OCI-LY3 (cell line): ENCODE data around the gene THEM4.

Experiments
- H2AFZ ChIP-seq: fragments of 200-600, 300-600 bp; shearing (Covaris generic); 2 replicates; pipeline ENCODE4 v1.6.0; 2014; ENCODE audit warnings: antibody characterized with exemption, low read depth, low read length
- H3K27ac ChIP-seq: fragments of 200-600, 300-600 bp; sonication (generic); 2 replicates; pipeline ENCODE4 v1.5.1; 2014; ENCODE audit warnings: mild to moderate bottlenecking, low read length, moderate library complexity, mixed read lengths
- H3K27me3 ChIP-seq: fragments of 200-600, 300-600 bp; sonication (generic); 2 replicates; pipeline ENCODE4 v1.6.1; 2014; ENCODE audit warnings: low read depth, low read length, mixed read lengths
- H3K36me3 ChIP-seq: fragments of 200-600, 300-600 bp; sonication (generic); replicated peaks from 2 replicates; pipeline ENCODE3; 2014; ENCODE audit warnings: low read depth, low read length, mixed read lengths
- H3K4me1 ChIP-seq: fragments of 300-600, 200-600 bp; sonication (generic); 2 replicates; pipeline ENCODE4 v1.6.1; 2014; ENCODE audit warnings: low read length, mixed read lengths
- H3K4me2 ChIP-seq: fragments of 200-600, 300-600 bp; sonication (generic); 2 replicates; pipeline ENCODE4 v1.6.1; 2014; ENCODE audit warnings: low read length, mixed read lengths
- H3K4me3 ChIP-seq: fragments of 300-600, 200-600 bp; sonication (generic); 2 replicates; pipeline ENCODE4 v1.5.1; 2014; ENCODE audit warnings: antibody characterized with exemption, mild to moderate bottlenecking, low read length, moderate library complexity
- H3K79me2 ChIP-seq: fragments of 300-600, 200-600 bp; shearing (Covaris generic); 2 replicates; pipeline ENCODE4 v1.6.1; 2014; ENCODE audit warnings: mild to moderate bottlenecking, low read length, mixed read lengths
- H3K9ac ChIP-seq: fragments of 300-600, 200-600 bp; shearing (Covaris generic); 2 replicates; pipeline ENCODE4 v1.6.0; 2014; ENCODE audit warnings: mild to moderate bottlenecking, low read length, moderate library complexity
- H3K9me3 ChIP-seq: fragments of 200-600, 300-600 bp; shearing (Covaris generic); 2 replicates; pipeline ENCODE4 v1.6.1; 2014; ENCODE audit warnings: low read length, mixed read lengths; ENCODE audit not compliant: insufficient read depth
- H4K20me1 ChIP-seq: fragments of 200-600, 300-600 bp; sonication (generic); 2 replicates; pipeline ENCODE4 v1.6.1; 2016; ENCODE audit warnings: low read length, mixed read lengths; ENCODE audit not compliant: insufficient read depth
- EZH2phosphoT487 ChIP-seq: fragments of 200-600 bp; shearing (Covaris generic); IDR thresholded peaks from 2 replicates; pipeline ENCODE4 v1.6.1; 2018; ENCODE audit warnings: antibody characterized with exemption, mixed run types, low read depth
- TF ChIP-seq, protein P1 (sequence below): fragments of 200-600, 300-600 bp; sonication (generic); IDR thresholded peaks from 2 replicates; pipeline ENCODE4 v1.5.1; 2014; ENCODE audit warnings: antibody characterized with exemption, low read length, low read depth

THEM4 gene

DNA sequence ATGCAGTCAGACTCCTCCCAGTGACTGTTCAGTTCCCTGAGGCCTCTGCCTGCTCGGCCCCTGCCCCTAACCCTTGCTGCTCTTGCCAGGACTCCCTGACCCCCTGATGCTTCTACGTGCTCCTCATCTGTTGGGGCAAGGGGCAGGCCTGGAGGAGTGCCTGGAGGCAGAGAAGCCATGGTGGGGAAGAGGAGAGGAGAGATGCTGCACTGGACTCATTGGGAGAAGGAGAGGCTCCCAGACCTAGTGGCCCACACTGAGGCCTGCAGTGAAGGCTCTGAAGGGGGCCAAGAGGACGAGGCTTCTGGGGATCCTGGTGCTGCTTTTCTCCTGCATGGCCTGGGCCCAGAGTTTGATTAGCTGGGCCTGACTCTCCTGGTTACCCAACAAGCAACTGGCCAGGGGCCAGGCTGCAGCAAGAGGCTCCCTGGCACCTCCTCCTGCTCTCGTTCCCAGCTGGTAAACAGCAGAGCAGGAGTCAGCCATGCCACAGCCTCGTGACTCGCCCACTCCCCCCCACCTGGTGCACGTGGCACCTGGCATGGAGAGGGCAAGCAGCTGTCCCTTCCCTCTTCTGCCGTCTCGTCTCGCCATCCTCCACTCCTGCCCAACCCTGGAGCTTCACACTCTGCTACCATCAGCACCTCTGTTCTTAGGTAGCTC lies 76.9 kb downstream of the THEM4 start:
- H3K9ac ChIP-seq = no peak overlapping the region
- H3K27ac ChIP-seq = no peak overlapping the region
- H3K36me3 ChIP-seq = no peaks in the 10 kb centered on the region
- no peak overlapping the region for H3K4me3 ChIP-seq
- H3K4me1 ChIP-seq = peaks cover 17% of the 10 kb centered on the region
- H3K27me3 ChIP-seq = no peaks in the 10 kb centered on the region
- no peaks in the 10 kb centered on the region for H3K9me3 ChIP-seq
- TF ChIP-seq, protein P1, sequence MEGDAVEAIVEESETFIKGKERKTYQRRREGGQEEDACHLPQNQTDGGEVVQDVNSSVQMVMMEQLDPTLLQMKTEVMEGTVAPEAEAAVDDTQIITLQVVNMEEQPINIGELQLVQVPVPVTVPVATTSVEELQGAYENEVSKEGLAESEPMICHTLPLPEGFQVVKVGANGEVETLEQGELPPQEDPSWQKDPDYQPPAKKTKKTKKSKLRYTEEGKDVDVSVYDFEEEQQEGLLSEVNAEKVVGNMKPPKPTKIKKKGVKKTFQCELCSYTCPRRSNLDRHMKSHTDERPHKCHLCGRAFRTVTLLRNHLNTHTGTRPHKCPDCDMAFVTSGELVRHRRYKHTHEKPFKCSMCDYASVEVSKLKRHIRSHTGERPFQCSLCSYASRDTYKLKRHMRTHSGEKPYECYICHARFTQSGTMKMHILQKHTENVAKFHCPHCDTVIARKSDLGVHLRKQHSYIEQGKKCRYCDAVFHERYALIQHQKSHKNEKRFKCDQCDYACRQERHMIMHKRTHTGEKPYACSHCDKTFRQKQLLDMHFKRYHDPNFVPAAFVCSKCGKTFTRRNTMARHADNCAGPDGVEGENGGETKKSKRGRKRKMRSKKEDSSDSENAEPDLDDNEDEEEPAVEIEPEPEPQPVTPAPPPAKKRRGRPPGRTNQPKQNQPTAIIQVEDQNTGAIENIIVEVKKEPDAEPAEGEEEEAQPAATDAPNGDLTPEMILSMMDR = no peak
- no peak for TF ChIP-seq EZH2phosphoT487
- H2AFZ ChIP-seq = peak overlapping the region; percentile 60; the same call in 1 of the 2 replicates
- no peaks in the 10 kb centered on the region for H3K79me2 ChIP-seq
- H3K4me2 ChIP-seq = no peak overlapping the region
- H4K20me1 ChIP-seq = no peaks in the 10 kb centered on the region

DNA sequence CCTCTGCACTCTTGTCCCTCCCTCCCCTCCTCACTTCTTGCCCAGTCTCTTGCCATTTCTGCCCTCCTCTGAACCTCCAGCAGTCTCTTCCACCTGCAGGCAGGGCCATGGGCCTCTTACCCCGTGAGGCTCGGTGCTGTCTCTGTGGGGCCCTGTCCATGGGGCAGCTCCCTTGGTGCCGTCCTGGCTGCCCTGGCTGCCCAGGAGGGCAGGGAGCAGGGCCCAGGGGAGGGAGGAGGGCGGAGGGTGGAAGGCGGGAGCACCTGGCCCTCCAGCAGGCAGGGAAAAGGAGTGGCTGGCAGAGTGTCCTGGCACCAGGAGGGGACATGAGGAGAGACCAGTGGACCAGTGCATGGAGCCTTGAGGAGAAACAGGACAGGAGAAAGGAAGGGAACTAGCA lies 77.7 kb downstream of the THEM4 start, which contains the start of gene RORC:
Gene RORC (minus strand): TSS at position 198 of the 400 bp plus-strand sequence. CDS start 38 bp downstream, at position 160.
- Histone ChIP-seq H3K27me3 (no peaks in the 10 kb centered on the region), H3K4me3 (no peak within 1 kb of the TSS), H2AFZ (peak within 1 kb of the TSS; percentile 60), H3K27ac (no peak within 1 kb of the TSS), H3K4me1 (peaks cover 12% of the 10 kb centered on the region), H3K9me3 (no peaks in the 10 kb centered on the region), H3K79me2 (no peaks in the 10 kb centered on the region), H4K20me1 (no peaks in the 10 kb centered on the region), H3K36me3 (no peaks in the 10 kb centered on the region), H3K4me2 (peak within 1 kb of the TSS; percentile 19), H3K9ac (no peak within 1 kb of the TSS)
- TF ChIP-seq, protein P1 = no peak
- no peak for TF ChIP-seq EZH2phosphoT487

GRCh38 chr1:151831256-151831591 lies 78.1 kb downstream of the THEM4 start:
- Histone ChIP-seq H3K4me3 (no peak overlapping the region), H3K27me3 (no peaks in the 10 kb centered on the region), H3K4me2 (peak overlapping the region; percentile 19), H3K9me3 (no peaks in the 10 kb centered on the region), H3K9ac (no peak overlapping the region), H2AFZ (0 out of 2 replicates have a peak overlapping the region, but pooled peaks have one; percentile 48), H3K79me2 (no peaks in the 10 kb centered on the region), H3K27ac (no peak overlapping the region), H3K4me1 (peaks cover 11% of the 10 kb centered on the region), H4K20me1 (no peaks in the 10 kb centered on the region), H3K36me3 (no peaks in the 10 kb centered on the region)
- TF ChIP-seq, protein P1 = no peak
- no peak for TF ChIP-seq EZH2phosphoT487

GRCh38 chr1:151830055-151830454 lies 79.3 kb downstream of the THEM4 start:
- Histone ChIP-seq H3K9me3 (no peaks in the 10 kb centered on the region), H3K9ac (no peak overlapping the region), H3K36me3 (no peaks in the 10 kb centered on the region), H3K27ac (no peak overlapping the region), H4K20me1 (no peaks in the 10 kb centered on the region), H3K79me2 (no peaks in the 10 kb centered on the region), H3K4me2 (no peak overlapping the region), H2AFZ (no peak overlapping the region), H3K4me3 (no peak overlapping the region), H3K27me3 (no peaks in the 10 kb centered on the region), H3K4me1 (peaks cover 11% of the 10 kb centered on the region)
- TF ChIP-seq, protein P1 = no peak
- no peak for TF ChIP-seq EZH2phosphoT487
